ENCODE results near the gene ZDHHC11B. TPM values are rescaled to one million over a fixed set of nuclear protein-coding genes. Genes with fewer than 3 reads are reported as not detected.
"Not testable (repeated sequence)": the region's sequence is repeated elsewhere in the genome, so short reads cannot be mapped to it uniquely, and the experiment has no call there.

Gene ZDHHC11B
- total RNA-seq, 1 donor from 2014 or later: not detected

DNA sequence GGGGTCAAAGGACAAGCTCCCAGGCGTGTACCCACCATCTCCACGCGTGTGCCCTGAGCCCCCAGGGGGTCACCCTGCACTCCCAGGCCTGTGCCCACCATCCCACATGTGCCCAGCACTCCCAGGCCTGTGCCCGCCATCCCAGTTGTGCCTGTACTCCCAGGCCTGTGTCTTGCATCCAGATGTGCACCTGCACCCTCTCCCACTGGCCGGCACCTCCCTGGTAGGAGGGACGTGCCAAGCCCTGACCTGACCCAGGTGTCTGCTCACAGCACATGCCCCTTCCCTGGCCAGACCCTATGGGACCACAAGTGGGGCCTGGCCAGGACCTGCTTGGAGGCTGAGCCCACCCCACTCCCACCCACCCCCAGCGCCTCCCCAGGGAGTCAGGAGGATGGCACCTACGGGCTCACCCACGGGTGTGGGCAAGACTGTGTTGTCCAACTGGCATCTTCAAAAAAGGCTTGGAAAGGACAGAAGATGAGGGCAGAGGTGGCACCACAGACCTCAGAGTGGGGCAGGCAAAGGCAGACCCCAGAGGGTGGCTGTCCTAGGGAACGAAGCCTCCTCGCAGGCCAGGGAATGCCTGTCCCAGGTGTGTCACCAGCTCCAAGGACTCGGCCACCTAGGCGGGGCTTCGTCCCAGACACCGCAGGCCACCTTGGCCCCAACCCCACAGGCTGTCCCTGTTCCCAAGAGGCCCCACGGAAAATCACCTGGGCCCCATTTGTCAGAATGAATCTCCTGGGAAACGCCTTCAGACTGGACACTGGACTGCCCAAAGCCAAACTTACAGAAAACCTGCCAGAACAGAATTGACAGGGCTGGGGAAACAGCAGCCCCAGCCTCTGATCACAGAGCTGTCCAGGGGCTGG lies 103.0 kb downstream of the ZDHHC11B start:
- not testable (repeated sequence) for H3K4me3 Mint-ChIP-seq; H3K36me3 Mint-ChIP-seq (ENCODE audit: low read depth); H3K9me3 Mint-ChIP-seq; H3K27me3 Mint-ChIP-seq; DNase-seq; H3K4me1 Mint-ChIP-seq; H3K27ac Mint-ChIP-seq
- intact Hi-C loops (cut with micrococcal nuclease): loop anchor here (10.0 kb wide), 1 partner anchor 93 kb away; no protein-coding TSS in a partner anchor

DNA sequence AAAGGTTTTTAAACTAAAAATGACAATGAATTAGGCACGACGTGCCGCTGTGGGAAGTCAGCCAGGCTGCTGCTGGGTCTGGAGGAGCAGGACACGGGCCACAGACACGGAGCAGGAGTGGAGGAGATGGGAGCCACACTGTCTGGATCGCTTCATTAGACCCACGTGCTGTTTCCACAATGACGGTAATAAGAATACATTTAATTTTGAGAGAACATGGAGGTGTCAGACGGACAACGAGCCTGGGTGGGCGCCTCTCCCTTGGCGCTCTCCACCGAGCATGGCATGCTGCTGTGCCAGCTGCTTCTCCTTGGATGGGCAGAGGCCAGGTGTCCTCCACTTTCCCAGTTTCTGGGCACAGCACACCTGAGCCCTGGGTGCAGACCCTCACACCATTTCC lies 103.7 kb downstream of the ZDHHC11B start:
- intact Hi-C loops (cut with micrococcal nuclease): loop anchor here (10.0 kb wide), 1 partner anchor 94 kb away; no protein-coding TSS in a partner anchor
- DNase-seq; H3K4me3 Mint-ChIP-seq; H3K36me3 Mint-ChIP-seq (ENCODE audit: low read depth); H3K27ac Mint-ChIP-seq; H3K4me1 Mint-ChIP-seq; H3K27me3 Mint-ChIP-seq; H3K9me3 Mint-ChIP-seq: not testable (repeated sequence)

DNA sequence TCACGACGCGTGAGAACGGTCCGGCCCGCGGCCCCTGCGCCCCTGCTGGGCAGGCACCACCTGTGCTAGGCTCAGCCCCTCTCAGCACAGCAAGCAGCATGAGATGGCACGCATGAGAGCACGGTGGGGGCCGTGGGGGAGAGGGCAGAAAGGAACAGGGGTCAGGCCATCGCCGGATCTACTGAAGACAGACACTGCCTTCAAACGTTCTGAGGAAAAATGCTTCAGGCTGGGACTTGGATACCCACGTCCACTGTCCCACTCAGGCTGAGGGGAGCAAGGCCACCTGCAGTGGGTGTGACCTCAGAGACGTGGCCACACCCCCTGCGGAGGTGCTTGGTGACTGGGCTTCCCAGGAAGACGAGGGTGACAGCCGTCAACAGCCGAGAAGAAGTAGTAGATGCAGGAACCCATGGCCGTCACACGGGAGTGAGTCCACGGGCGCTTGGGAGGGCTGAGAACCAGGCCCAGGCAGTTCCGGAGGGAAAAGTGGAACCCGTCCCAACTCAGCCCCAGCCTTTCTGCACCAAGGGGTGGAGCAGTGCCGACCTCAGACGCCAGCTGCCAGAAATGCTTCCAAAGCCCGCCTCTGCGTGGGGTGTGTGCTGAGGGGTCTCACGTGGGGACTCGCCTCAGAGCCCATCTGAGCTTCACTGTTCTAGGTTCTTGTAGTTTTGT lies 104.3 kb downstream of the ZDHHC11B start:
- not testable (repeated sequence) for H3K4me3 Mint-ChIP-seq; H3K4me1 Mint-ChIP-seq; H3K9me3 Mint-ChIP-seq; H3K27me3 Mint-ChIP-seq; DNase-seq; H3K27ac Mint-ChIP-seq; H3K36me3 Mint-ChIP-seq (ENCODE audit: low read depth)
- intact Hi-C loops (cut with micrococcal nuclease): loop anchor here (10.0 kb wide), 1 partner anchor 95 kb away; no protein-coding TSS in a partner anchor

DNA sequence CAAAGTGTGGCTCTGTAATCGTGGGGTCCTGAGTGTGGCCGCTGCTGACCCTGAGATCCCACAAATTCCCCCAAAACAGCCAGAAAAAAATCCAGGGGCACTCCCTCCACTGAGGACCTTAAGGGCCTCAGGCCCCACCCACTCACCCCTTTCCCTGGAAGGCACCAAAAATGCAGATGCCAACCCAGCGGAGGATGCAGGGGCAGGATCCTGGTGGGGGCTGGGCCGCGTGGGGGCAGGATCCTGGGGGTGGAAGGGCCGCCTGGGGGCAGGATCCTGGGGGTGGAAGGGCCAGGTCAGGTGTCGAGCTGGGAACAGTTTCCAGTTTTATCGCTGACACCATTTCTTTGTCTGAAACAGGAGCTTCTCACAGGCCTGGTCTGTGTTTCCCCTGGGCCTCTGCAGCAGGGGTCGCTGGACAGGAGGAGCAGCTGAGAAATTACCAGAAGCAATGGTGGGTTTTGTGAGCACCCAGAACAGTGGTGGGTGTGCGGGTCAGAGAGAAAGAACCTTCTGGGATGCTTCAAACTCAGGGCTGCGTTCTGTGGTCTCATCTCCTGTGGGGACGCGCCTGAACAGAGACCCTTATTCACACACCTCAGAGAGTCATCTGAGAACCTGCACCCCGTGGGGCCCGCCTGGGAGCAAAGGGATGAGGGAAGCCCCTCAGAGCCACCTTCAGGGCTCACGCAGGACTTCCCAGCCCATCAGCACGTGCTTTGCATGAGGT lies 105.2 kb downstream of the ZDHHC11B start:
- H3K9me3 Mint-ChIP-seq; intact Hi-C loops (cut with micrococcal nuclease); H3K36me3 Mint-ChIP-seq (ENCODE audit: low read depth); H3K4me3 Mint-ChIP-seq; H3K27me3 Mint-ChIP-seq; H3K27ac Mint-ChIP-seq; H3K4me1 Mint-ChIP-seq; DNase-seq: not testable (repeated sequence)

DNA sequence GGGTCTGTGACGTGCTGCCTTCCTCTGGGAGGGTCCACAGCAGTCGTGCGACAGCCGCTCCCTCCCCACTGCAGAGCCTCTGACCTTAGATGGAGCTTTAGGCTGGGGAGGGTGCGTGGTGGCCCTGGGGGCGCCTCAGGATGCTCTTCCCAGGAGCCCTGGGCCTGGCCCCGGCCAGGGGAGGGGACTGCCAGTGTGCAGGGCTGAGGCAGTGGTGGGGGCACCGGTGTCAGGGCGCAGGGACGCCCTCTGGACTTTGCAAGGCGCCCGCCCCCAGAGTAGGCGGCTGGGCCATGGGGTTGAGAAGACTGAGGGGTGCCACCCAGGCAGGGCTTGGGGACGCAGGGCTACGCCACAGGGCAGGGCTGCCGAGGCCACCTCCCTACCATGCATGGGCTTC lies 106.0 kb downstream of the ZDHHC11B start:
- H3K36me3 Mint-ChIP-seq (ENCODE audit: low read depth); H3K9me3 Mint-ChIP-seq; H3K4me3 Mint-ChIP-seq; DNase-seq; H3K27me3 Mint-ChIP-seq; intact Hi-C loops (cut with micrococcal nuclease); H3K27ac Mint-ChIP-seq; H3K4me1 Mint-ChIP-seq: not testable (repeated sequence)

DNA sequence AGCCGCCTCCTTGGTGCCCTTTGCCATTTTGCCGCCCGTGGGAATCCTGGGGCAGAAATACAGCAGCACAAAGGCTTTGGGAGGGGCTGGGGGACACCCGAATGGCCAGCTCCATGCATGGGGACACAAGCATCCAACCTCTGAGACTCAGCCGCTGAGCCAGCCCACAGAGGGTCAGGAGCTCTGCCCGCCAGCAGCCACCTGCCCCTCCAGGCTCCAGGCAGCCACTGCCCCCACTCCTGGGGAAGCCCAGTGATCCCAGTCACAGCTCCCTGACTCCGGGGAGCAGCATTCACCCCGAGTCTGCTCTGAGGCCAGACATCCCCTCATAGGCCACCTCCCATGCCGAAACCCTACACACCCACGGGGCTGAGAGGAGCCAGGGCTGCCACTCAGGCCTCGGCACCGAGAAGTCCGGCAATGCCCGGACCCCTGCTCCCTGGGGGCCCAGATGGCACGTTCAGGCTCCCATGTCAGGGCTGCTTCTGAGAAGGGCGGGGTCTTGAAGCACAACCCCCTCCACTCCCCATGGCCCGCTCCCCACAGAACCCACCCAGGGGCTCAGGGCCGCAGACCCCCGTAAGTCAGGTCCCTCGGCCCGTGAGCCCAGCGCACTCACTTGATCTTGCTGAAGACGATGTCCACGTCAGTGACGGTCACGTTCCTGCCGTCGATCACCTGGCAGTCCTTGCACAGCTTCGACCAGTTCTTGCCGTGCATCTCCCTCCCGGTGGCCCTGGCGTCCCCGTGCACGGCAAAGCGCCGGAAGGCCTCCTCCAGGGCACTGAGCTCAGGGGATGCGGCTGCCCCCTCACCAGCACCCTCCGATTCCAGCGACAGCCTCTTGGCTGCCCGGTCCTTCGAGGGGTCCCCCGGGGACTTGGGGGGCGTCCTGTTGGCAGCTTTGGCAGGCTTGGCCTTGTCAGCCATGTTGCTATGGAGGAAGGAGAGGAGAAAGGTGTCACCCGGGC lies 107.1 kb downstream of the ZDHHC11B start:
- Mint-ChIP-seq H3K4me1 (peaks cover 3% of the 10 kb centered on the region), H3K36me3 (ENCODE audit: low read depth) (no peaks in the 10 kb centered on the region), H3K27me3 (peaks cover 5% of the 10 kb centered on the region), H3K27ac (no peak overlapping the region), H3K4me3 (no peak overlapping the region), H3K9me3 (no peaks in the 10 kb centered on the region)
- intact Hi-C loops (cut with micrococcal nuclease): no loop called here
- DNase-seq: no peak

DNA sequence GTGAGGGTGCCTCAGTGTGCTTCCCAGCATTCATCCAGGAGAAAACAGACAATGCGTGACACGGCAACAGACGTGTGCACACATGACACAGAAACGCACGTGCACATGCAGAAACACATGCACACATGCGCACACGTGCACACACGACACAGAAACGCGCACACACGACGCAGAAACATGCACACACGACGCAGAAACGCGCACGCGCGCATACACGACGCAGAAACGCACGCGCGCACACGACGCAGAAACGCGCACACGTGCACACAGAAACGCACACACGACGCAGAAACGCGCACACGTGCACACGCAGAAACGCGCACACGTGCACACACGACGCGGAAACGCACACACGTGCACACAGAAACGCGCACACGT lies 107.8 kb downstream of the ZDHHC11B start:
- intact Hi-C loops (cut with micrococcal nuclease): no loop called here
- Mint-ChIP-seq H3K4me3 (no peak overlapping the region), H3K36me3 (ENCODE audit: low read depth) (no peaks in the 10 kb centered on the region), H3K4me1 (peaks cover 3% of the 10 kb centered on the region), H3K27me3 (peaks cover 5% of the 10 kb centered on the region), H3K9me3 (no peaks in the 10 kb centered on the region), H3K27ac (no peak overlapping the region)
- no peak for DNase-seq

DNA sequence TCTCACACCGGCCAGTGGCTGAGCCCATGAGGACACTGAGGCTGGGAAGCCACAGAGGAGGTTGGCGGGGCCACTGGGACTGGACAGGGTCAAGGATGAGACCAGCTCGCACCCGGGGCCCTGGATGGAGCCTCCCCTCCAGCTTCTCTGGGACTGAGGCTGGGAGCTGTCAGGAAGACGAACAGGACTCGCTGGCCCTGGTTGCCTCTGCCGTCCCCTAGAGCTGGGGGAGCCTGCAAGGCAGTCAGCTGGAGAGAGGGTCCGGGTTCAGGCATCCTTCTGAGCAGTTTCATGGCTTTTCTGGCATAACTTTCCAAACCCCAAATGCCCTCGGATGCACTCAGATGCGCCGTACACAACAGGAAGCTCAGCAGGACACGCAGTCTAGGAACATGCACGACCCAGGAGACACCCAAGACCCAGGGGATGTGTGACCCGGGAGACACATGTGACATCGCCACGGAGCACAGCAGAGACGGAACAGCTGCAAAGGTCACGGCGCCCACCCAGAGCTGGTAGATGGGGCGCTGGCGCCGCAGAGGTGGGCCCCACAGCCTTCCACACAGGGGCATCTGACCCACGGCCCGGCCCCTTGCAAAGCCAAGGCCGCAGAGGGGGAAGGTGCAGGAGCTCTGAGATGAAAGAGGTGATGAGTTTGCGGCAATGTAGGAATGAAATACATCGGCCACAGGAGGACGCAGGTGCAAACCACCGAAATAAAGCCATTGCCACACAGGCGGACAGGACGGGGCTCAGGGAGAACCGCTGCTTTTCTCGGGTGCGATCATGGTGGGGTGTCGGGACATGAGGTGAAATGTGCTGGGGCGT lies 108.4 kb downstream of the ZDHHC11B start:
- DNase-seq: no peak
- H3K4me3 Mint-ChIP-seq: no peak overlapping the region
- no peaks in the 10 kb centered on the region for H3K9me3 Mint-ChIP-seq

DNA sequence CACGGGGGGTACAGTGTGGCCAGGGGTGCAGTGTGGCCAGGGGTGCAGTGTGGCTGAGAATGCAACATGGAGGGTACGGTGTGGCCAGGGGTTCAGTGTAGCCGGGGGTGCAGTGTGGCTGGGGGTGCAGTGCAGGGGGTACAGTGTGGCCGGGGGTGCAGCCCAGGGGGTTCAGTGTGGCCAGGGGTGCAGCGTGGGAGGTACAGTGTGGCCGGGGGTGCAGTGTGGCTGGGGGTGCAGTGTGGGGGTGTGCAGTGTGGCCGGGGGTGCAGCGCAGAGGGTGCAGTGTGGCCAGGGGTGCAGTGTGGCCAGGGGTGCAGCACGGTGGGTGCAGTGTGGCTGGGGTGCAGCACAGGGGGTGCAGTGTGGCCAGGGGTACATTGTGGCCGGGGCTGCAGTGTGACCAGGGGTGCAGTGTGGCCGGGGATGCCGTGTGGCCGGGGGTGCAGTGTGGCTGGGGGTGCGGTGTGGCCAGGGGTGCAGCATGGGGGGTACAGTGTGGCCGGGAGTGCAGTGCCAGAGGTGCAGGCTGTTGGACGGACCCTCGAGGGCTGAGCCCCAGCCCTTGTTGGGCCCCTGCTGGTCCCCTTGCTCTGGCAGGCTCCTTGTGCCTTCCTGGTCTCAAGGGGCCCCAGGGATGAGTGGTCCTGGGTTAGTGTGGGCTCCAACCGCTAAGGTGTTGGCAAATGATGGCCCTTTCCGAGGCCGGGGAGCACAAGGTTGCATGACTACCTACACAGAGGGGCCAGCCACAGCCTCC lies 109.2 kb downstream of the ZDHHC11B start:
- no peak for DNase-seq
- Mint-ChIP-seq H3K36me3 (ENCODE audit: low read depth) (no peaks in the 10 kb centered on the region), H3K9me3 (no peaks in the 10 kb centered on the region), H3K27ac (no peak overlapping the region), H3K4me3 (no peak overlapping the region), H3K27me3 (peaks cover 5% of the 10 kb centered on the region), H3K4me1 (peaks cover 3% of the 10 kb centered on the region)
- intact Hi-C loops (cut with micrococcal nuclease): no loop called here

More for the DNA sequence above, 108.4 kb downstream of the ZDHHC11B start:
- Mint-ChIP-seq H3K27ac (no peak overlapping the region), H3K36me3 (ENCODE audit: low read depth) (no peaks in the 10 kb centered on the region), H3K27me3 (peaks cover 5% of the 10 kb centered on the region), H3K4me1 (peaks cover 3% of the 10 kb centered on the region)
- intact Hi-C loops (cut with micrococcal nuclease): no loop called here

DNA sequence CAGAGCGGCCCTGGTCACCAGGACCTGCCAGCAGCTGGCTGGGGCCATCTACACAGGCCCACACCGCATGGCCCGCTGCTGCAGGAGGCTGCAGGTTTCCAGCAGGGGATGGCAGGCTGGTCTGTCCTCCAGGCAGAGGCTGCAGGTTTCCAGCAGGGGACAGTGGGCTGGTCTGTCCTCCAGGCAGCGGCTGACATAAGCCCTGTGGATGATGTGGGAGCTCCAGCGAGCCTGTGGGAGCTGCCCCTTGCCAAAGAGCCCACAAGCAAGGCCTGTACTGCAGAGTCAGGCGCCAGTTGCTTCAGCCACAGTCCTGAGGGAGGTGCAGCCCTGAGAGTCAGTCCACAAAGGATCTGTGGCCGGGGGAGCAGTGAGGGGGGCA lies 109.9 kb downstream of the ZDHHC11B start:
- Mint-ChIP-seq H3K4me3 (no peak overlapping the region), H3K27me3 (peaks cover 5% of the 10 kb centered on the region), H3K36me3 (ENCODE audit: low read depth) (no peaks in the 10 kb centered on the region), H3K4me1 (peaks cover 3% of the 10 kb centered on the region), H3K9me3 (no peaks in the 10 kb centered on the region), H3K27ac (no peak overlapping the region)
- intact Hi-C loops (cut with micrococcal nuclease): no loop called here
- DNase-seq: no peak

DNA sequence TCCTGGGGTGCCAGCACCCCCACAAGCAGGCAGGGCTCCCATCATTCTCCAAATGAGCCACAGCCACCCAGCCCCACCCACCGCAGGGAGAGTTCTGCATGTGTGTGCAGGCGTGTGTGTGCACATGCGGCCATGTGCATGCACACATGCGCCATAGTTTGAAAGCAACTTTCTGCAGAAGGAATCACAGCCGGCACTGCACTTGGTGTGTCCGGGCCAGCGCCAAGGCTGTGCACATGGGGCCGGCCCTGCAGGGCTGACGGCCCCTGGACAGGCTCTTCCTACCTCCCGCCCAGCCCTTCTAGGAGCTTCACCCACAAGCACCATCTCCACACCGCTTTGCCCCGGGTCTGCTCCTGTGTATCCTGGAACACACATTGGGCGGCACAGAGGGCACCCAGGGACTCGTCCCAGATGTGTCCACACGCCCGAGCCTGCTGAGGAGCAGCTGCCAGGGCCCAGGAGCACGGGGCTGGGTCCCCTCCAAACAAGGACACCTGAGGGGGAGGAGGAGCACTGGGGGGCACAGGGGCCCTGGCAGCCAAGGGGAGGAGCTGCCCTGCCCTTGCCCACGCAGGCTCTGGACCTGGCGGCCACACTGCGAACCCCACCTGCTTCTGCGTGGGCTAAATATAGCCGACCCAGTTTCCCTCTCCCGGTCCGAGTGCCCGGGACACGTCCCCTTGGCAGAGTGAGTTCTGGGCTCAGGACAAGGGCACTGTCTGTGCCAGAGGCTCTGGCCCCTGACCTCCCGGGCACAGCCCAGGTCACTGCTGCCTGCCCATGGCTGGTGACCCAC lies 110.5 kb downstream of the ZDHHC11B start:
- DNase-seq: no peak
- Mint-ChIP-seq H3K4me3 (no peak overlapping the region), H3K4me1 (peaks cover 3% of the 10 kb centered on the region), H3K36me3 (ENCODE audit: low read depth) (no peaks in the 10 kb centered on the region), H3K9me3 (no peaks in the 10 kb centered on the region), H3K27me3 (peaks cover 5% of the 10 kb centered on the region), H3K27ac (no peak overlapping the region)
- intact Hi-C loops (cut with micrococcal nuclease): no loop called here

Measured in activated CD4-positive, alpha-beta T cell treated with anti-CD3 and anti-CD28 coated beads, Interleukin-2, amount 10 ng/mL, durations not matched to agents 24 days and 14 days (primary cell).